ENCODE measurements around the gene TP53BP2.

DNA sequence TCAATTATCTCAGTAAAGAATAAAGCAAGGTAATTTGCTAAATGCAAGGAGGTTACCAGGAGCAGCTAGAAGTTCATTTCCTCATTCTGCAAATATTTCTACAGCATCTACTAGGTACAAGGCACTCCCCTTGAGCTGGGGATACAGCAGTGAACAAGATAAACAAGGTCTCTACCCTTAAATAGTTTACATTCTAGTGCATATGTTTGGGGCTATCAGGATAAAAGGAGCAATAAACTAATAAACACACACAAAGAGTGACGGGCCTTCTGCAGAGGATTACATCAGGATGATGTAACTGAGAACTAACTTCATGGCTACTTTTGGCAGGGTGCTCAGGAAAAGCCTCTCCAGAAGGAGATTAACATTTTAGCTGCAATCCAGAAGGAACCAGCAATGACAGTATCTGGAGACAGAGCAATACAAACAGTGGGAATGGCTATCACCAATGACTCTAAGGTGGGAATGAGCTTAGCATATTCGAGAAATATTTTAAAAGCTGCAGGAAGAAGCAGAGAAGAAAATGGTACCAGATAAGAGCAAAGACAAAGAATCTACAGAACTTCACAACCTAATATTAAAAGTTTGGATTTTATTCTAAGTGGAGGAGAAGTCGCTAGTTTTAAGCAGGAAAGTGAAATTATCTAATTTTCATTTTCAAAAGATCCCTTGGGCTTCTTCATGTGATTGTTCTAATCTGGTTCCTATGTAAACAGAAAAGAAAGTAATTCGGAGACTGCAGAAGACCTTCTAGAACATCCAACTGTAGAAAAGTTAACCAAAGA is 25.8 kb downstream of the TP53BP2 start:
- no peak for TF ChIP-seq POLR2A (IDR thresholded peaks at IDR 0.05)
- TF ChIP-seq, protein P1, sequence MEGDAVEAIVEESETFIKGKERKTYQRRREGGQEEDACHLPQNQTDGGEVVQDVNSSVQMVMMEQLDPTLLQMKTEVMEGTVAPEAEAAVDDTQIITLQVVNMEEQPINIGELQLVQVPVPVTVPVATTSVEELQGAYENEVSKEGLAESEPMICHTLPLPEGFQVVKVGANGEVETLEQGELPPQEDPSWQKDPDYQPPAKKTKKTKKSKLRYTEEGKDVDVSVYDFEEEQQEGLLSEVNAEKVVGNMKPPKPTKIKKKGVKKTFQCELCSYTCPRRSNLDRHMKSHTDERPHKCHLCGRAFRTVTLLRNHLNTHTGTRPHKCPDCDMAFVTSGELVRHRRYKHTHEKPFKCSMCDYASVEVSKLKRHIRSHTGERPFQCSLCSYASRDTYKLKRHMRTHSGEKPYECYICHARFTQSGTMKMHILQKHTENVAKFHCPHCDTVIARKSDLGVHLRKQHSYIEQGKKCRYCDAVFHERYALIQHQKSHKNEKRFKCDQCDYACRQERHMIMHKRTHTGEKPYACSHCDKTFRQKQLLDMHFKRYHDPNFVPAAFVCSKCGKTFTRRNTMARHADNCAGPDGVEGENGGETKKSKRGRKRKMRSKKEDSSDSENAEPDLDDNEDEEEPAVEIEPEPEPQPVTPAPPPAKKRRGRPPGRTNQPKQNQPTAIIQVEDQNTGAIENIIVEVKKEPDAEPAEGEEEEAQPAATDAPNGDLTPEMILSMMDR (IDR thresholded peaks at IDR 0.05 in 4 of 5, conservative IDR thresholded peaks at IDR 0.05 in 1 of 5), result no peak

Data from gastrocnemius medialis (tissue), 4 donors.